B cell (primary cell): ENCODE measurements around the gene HTR4. TPM values are rescaled to one million over a fixed set of nuclear protein-coding genes. Genes with fewer than 3 reads are reported as not detected.

Experiments
- ATAC-seq: fragments of 200-7000 bp; cut with Tn5 transposase; one replicate; pipeline ENCODE4 v1.10.0; 2021; ENCODE audit warnings: low read depth, mild to moderate bottlenecking, moderate number of reproducible peaks, moderate library complexity
- CTCF ChIA-PET: fragments of 350-600 bp; sonication (Branson Sonifier 250); formaldehyde crosslinking; loops from one replicate; lab custom pipeline; 2021; ENCODE audit warnings: antibody characterized with exemption, inconsistent platforms; lab: Charles Lee
- POLR2A ChIA-PET: fragments of 350-600 bp; sonication (Branson Sonifier 250); formaldehyde crosslinking; loops from one replicate; lab custom pipeline; 2021; ENCODE audit warnings: antibody characterized with exemption; lab: Charles Lee
- DNase-seq: peaks from one replicate; pipeline ENCODE4 v3.0.0; 2013
- H2AFZ ChIP-seq: 2 replicates; pipeline ENCODE4 v1.6.1; 2012; ENCODE audit warnings: mild to moderate bottlenecking, low read depth, low read length; ENCODE audit not compliant: insufficient read depth, poor library complexity, severe bottlenecking
- H3K27ac ChIP-seq, 2 donors: 1 replicate in 1 of 2; 2 replicates in 1 of 2; pipeline ENCODE4 v1.5.1; 2012 to 2013; ENCODE audit warnings: low read length in 2 of 2, mild to moderate bottlenecking in 2 of 2, moderate library complexity in 1 of 2
- H3K27me3 ChIP-seq, 4 experiments: fragments of 200-600 bp in 1 of 4; sonication (generic) in 1 of 4; replicated peaks in 1 of 4; 1 replicate in 2 of 4; 2 replicates in 2 of 4; pipeline versions ENCODE4 v1.6.1 to v1.7.0; 2013 to 2016; ENCODE audit warnings: low read length in 3 of 4, mild to moderate bottlenecking in 2 of 4, mixed read lengths in 1 of 4, moderate library complexity in 1 of 4; ENCODE audit not compliant: insufficient read depth in 4 of 4, control insufficient read depth in 3 of 4; ENCODE audit errors: control extremely low read depth in 1 of 4
- H3K36me3 ChIP-seq, 2 experiments: replicated peaks in 1 of 2; 1 replicate in 1 of 2; 2 replicates in 1 of 2; pipeline versions ENCODE4 v1.6.1 to v1.7.1; 2013; ENCODE audit warnings: low read length in 1 of 2; ENCODE audit not compliant: insufficient read depth in 2 of 2, control insufficient read depth in 1 of 2; ENCODE audit errors: control extremely low read depth in 1 of 2, extremely low read depth in 1 of 2
- H3K4me1 ChIP-seq, 2 donors: fragments of 200-600 bp in 1 of 2; sonication (generic) in 1 of 2; 1 replicate in 1 of 2; 2 replicates in 1 of 2; pipeline versions ENCODE4 v1.5.1 to v1.6.1; 2013 to 2017; ENCODE audit warnings: low read length in 2 of 2; ENCODE audit not compliant: control insufficient read depth in 2 of 2, insufficient read depth in 2 of 2
- H3K4me2 ChIP-seq: replicated peaks from 2 replicates; pipeline ENCODE3; 2012; ENCODE audit warnings: mild to moderate bottlenecking, low read depth, low read length; ENCODE audit not compliant: poor library complexity, severe bottlenecking
- H3K4me3 ChIP-seq, 5 experiments: fragments of 200-600 bp in 1 of 5; sonication (generic) in 1 of 5; 1 replicate in 3 of 5; 2 replicates in 2 of 5; pipeline versions ENCODE4 v1.5.1 to v1.7.0; 2011 to 2016; ENCODE audit warnings: low read length in 4 of 5, mild to moderate bottlenecking in 4 of 5, low read depth in 2 of 5, control low read depth in 1 of 5, moderate library complexity in 1 of 5; ENCODE audit not compliant: insufficient read depth in 1 of 5; ENCODE audit errors: control extremely low read depth in 1 of 5, extremely low read depth in 1 of 5
- H3K79me2 ChIP-seq: fragments of 200-600 bp; sonication (generic); one replicate; pipeline ENCODE4 v1.6.0; 2016; ENCODE audit warnings: low read length; ENCODE audit not compliant: control insufficient read depth, insufficient read depth
- H3K9ac ChIP-seq: fragments of 200-600 bp; sonication (generic); 2 replicates; pipeline ENCODE4 v1.6.1; 2017; ENCODE audit warnings: mild to moderate bottlenecking, low read length, moderate library complexity
- H3K9me3 ChIP-seq, 3 donors: one replicate each; pipeline versions ENCODE4 v1.6.1 to v1.7.1; 2013; ENCODE audit warnings: low read length in 2 of 3; ENCODE audit not compliant: control insufficient read depth in 2 of 3, insufficient read depth in 1 of 3; ENCODE audit errors: control extremely low read depth in 1 of 3
- H4K20me1 ChIP-seq: 2 replicates; pipeline ENCODE4 v1.6.0; 2012; ENCODE audit warnings: mild to moderate bottlenecking, low read length; ENCODE audit not compliant: insufficient read depth, control insufficient read depth, poor library complexity, severe bottlenecking
- H3K27ac Mint-ChIP-seq: one replicate; pipeline ENCODE4 v1.8.0; 2021; ENCODE audit warnings: mixed read lengths
- H3K27me3 Mint-ChIP-seq: one replicate; pipeline ENCODE4 v1.8.0; 2021; ENCODE audit warnings: mixed read lengths
- H3K4me1 Mint-ChIP-seq: one replicate; pipeline ENCODE4 v1.8.0; 2021; ENCODE audit warnings: mixed read lengths
- H3K4me3 Mint-ChIP-seq: one replicate; pipeline ENCODE4 v1.8.0; 2021; ENCODE audit warnings: mixed read lengths
- H3K9me3 Mint-ChIP-seq: one replicate; pipeline ENCODE4 v1.8.0; 2022; ENCODE audit warnings: mixed read lengths; ENCODE audit not compliant: insufficient read depth
- EZH2 ChIP-seq: IDR thresholded peaks from 2 replicates; pipeline ENCODE4 v1.6.1; 2012; ENCODE audit warnings: borderline replicate concordance, low read depth, mild to moderate bottlenecking, moderate library complexity, low read length; ENCODE audit not compliant: insufficient read depth, poor library complexity, severe bottlenecking
- WGBS: methylation state at CpG from one replicate; pipeline ENCODE4 v1.1.5; 2013; ENCODE audit warnings: missing lambda C conversion rate; ENCODE audit not compliant: insufficient coverage; 5-methylcytosine and 5-hydroxymethylcytosine counted together
- intact Hi-C: fragments of 100-400 bp; cut with micrococcal nuclease; formaldehyde crosslinking; loops from one replicate; pipeline ENCODE4 v1.10.0; 2022
- polyA plus RNA-seq: library from polyadenylated mRNA; depleted of rRNA; stranded (reverse); fragments of >200 nt; gene quantifications from 2 replicates; pipeline ENCODE4 v1.2.3, GENCODE V29; 2012
- total RNA-seq, 2 donors: library from RNA; stranded (reverse); fragments of 120-200 nt in 1 of 2; gene quantifications; 1 replicate in 1 of 2; 2 replicates in 1 of 2; pipeline versions ENCODE4 v1.2.3 to v1.2.4, GENCODE V29; 2013 to 2022
- TF ChIP-seq, protein P1 (sequence below): fragments of 200-600 bp; IDR thresholded peaks from one replicate; pipeline ENCODE4 v1.8.0; 2022; ENCODE audit warnings: antibody characterized with exemption, mild to moderate bottlenecking

The HTR4 gene
- total and polyA plus RNA-seq, 2 donors (not counting 1 experiment from before 2014, with no cell fraction given) = not detected

DNA sequence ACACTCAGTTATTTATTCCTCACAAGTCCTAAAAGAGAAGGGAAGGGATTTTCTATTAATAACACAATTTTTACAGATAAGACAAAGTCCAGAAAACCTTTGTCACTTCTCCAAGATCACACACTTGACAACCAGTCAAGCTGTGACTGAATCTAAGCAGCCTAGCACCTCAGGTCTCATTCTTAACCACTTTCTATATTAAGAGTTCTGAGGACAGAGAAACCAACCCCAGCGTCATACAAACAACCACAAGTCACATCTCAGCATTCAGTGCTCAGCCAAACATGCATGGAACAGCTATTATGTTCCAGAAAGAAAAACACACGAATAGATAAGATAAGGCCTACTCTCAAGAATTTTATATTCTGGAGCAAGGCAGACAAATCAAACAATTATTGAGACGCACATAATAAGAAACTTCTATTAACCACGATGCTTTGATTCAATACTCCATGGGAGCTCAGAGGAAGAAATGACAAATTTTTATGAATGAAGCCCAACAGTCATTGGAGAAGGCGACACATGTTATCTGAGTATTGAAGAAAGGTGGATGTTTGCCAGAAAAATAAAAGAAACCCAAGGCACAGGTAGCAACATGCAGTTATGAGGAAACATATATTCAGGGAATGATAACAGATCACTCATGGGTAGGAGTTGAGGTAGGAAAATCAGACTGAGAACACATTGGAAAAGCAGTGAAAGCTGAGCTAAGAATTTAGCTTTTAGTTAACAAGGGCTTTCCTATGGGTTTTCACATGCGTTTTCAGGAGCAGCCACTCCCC lies 113.1 kb downstream of the HTR4 start:
- Histone ChIP-seq H3K4me2 (no peak overlapping the region), H3K9me3 (peaks cover 0 to 4% (median 0%) of the 10 kb centered on the region in 3 donors), H3K27ac (no peak overlapping the region), H3K79me2 (no peaks in the 10 kb centered on the region), H3K4me1 (no peaks in the 10 kb centered on the region), H2AFZ (no peak overlapping the region), H4K20me1 (no peaks in the 10 kb centered on the region), H3K36me3 (no peaks in the 10 kb centered on the region), H3K4me3 (no peak overlapping the region), H3K9ac (no peak overlapping the region), H3K27me3 (no peaks in the 10 kb centered on the region)
- ATAC-seq (no peak), DNase-seq (no peak)
- CTCF ChIA-PET = no interaction called here
- Mint-ChIP-seq H3K27ac (no peak overlapping the region), H3K9me3 (no peaks in the 10 kb centered on the region), H3K4me1 (no peaks in the 10 kb centered on the region), H3K27me3 (peaks cover 9% of the 10 kb centered on the region), H3K4me3 (no peak overlapping the region)
- TF ChIP-seq EZH2 = no peak
- TF ChIP-seq, protein P1, sequence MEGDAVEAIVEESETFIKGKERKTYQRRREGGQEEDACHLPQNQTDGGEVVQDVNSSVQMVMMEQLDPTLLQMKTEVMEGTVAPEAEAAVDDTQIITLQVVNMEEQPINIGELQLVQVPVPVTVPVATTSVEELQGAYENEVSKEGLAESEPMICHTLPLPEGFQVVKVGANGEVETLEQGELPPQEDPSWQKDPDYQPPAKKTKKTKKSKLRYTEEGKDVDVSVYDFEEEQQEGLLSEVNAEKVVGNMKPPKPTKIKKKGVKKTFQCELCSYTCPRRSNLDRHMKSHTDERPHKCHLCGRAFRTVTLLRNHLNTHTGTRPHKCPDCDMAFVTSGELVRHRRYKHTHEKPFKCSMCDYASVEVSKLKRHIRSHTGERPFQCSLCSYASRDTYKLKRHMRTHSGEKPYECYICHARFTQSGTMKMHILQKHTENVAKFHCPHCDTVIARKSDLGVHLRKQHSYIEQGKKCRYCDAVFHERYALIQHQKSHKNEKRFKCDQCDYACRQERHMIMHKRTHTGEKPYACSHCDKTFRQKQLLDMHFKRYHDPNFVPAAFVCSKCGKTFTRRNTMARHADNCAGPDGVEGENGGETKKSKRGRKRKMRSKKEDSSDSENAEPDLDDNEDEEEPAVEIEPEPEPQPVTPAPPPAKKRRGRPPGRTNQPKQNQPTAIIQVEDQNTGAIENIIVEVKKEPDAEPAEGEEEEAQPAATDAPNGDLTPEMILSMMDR = no peak
- intact Hi-C loops = no loop called here
- POLR2A ChIA-PET = no interaction called here
- 80% methylated on average over 3 of the region's 6 CpGs for WGBS

DNA sequence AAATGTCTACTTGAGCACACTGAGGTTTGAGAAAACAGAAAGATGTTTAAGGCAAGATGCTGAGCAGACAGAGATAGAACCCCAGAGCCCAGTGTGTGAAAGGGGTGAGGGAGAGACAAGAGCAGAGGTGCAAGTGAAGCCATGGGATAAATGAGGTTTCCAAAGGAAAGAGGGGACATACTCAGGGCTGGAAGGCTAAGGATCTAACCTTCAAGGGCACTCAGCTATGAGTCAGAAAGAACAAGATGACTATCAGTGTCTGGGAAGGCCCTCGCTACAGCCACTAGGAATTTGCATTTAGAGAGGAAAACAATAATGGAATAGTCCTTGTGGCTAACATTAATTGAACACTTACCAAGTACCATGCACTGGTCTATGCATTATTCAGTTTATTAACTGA lies 113.7 kb downstream of the HTR4 start:
- intact Hi-C loops = no loop called here
- Histone ChIP-seq H3K9me3 (peaks cover 0 to 4% (median 0%) of the 10 kb centered on the region in 3 donors), H3K4me3 (no peak overlapping the region), H3K79me2 (no peaks in the 10 kb centered on the region), H3K27me3 (no peaks in the 10 kb centered on the region), H3K4me2 (no peak overlapping the region), H3K36me3 (no peaks in the 10 kb centered on the region), H4K20me1 (no peaks in the 10 kb centered on the region), H3K27ac (no peak overlapping the region), H3K9ac (no peak overlapping the region), H3K4me1 (no peaks in the 10 kb centered on the region), H2AFZ (no peak overlapping the region)
- H3K27me3 Mint-ChIP-seq = peaks cover 13% of the 10 kb centered on the region
- no peaks in the 10 kb centered on the region for H3K9me3 Mint-ChIP-seq
- no peak overlapping the region for H3K4me3 Mint-ChIP-seq
- ChIA-PET CTCF (no interaction called here), POLR2A (no interaction called here)
- TF ChIP-seq, protein P1 = no peak
- TF ChIP-seq EZH2 = no peak
- DNase-seq (no peak), ATAC-seq (no peak)
- H3K4me1 Mint-ChIP-seq = no peaks in the 10 kb centered on the region
- no CpG with 5 or more reads among the region's 1 CpG for WGBS
- no peak overlapping the region for H3K27ac Mint-ChIP-seq
